ENCODE results near the gene PSPH. TPM values are rescaled to one million over a fixed set of nuclear protein-coding genes. Genes with fewer than 3 reads are reported as not detected.

The PSPH gene
- total RNA-seq, 1 experiment from 2014 or later: 52.1 TPM

DNA sequence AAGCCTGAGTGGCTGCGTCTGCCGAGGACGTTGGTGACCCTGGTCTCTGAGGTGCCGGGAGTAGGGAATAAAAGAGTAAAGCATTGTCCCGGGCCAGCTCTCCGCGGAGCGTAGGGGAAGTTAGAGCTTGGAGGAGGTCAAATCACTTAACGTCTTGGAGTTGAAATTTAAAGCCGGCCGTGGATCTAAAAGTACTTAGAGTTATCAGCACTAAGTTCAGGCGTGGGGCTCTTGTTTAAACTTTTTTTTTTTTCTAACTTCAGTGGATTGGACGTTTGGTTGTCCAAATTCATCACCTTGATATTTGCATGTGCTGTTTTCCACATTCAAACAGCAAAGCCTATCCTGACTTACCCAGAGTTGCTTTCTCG, 86.2 kb downstream of the PSPH start:
- no CpG with 5 or more reads among the region's 14 CpGs for WGBS (ENCODE audit: extremely low coverage, insufficient read length, low lambda C conversion rate)
- H2BK15ac ChIP-seq (ENCODE audit: low read depth, low read length): no peak overlapping the region
- no peaks in the 10 kb centered on the region for H3K9me3 ChIP-seq (ENCODE audit: control insufficient read depth, low read depth, low read length)
- peaks cover 3% of the 10 kb centered on the region; the same call in 1 of the 2 replicates for H3K27me3 ChIP-seq (ENCODE audit: insufficient read depth, low read length)
- no peaks in the 10 kb centered on the region for H3K79me1 ChIP-seq (ENCODE audit: insufficient read depth, low read depth, low read length, poor library complexity, severe bottlenecking)
- Mint-ChIP-seq H3K4me1 (peaks cover 9 to 11% of the 10 kb centered on the region in 2 experiments), H3K4me3 (peak overlapping the region; percentile 87 to 91), H3K27me3 (ENCODE audit: low read depth) (peaks cover 30% of the 10 kb centered on the region), H3K27ac (peak overlapping the region; percentile 31 to 95 (median 70); a peak in 3 of 7 replicates), H3K36me3 (ENCODE audit: insufficient read depth in 1 of 3, low read depth in 3 of 3) (peaks cover 4 to 22% (median 15%) of the 10 kb centered on the region in 3 experiments; a peak in 6 of 7 replicates), H3K9me3 (peaks cover 0 to 3% of the 10 kb centered on the region in 2 experiments; a peak in 1 of 5 replicates)
- TF ChIP-seq, protein P1, sequence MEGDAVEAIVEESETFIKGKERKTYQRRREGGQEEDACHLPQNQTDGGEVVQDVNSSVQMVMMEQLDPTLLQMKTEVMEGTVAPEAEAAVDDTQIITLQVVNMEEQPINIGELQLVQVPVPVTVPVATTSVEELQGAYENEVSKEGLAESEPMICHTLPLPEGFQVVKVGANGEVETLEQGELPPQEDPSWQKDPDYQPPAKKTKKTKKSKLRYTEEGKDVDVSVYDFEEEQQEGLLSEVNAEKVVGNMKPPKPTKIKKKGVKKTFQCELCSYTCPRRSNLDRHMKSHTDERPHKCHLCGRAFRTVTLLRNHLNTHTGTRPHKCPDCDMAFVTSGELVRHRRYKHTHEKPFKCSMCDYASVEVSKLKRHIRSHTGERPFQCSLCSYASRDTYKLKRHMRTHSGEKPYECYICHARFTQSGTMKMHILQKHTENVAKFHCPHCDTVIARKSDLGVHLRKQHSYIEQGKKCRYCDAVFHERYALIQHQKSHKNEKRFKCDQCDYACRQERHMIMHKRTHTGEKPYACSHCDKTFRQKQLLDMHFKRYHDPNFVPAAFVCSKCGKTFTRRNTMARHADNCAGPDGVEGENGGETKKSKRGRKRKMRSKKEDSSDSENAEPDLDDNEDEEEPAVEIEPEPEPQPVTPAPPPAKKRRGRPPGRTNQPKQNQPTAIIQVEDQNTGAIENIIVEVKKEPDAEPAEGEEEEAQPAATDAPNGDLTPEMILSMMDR (conservative IDR thresholded peaks at IDR 0.05): no peak
- H3K4ac ChIP-seq (ENCODE audit: low read depth, low read length): no peak overlapping the region
- H4K20me1 ChIP-seq (ENCODE audit: control insufficient read depth, insufficient read depth, insufficient read length): no peaks in the 10 kb centered on the region
- H2AFZ ChIP-seq (ENCODE audit: low read length): no peak overlapping the region
- H3T11ph ChIP-seq (ENCODE audit: low read length): no peak overlapping the region
- H3K18ac ChIP-seq (ENCODE audit: insufficient read length, low read depth, low read length): peak overlapping the region; percentile 83
- H3K9ac ChIP-seq (ENCODE audit: extremely low read depth, insufficient read length, low read length): peak overlapping the region; percentile 91
- no peak overlapping the region for H4K8ac ChIP-seq (replicated peaks; ENCODE audit: insufficient read length, low read depth, low read length)
- H4K91ac ChIP-seq (ENCODE audit: insufficient read length, low read depth, low read length): no peak overlapping the region
- no peak overlapping the region for H2BK20ac ChIP-seq (ENCODE audit: low read depth, low read length, poor library complexity, severe bottlenecking)
- DNase-seq: no peak
- no peak overlapping the region for H3K23ac ChIP-seq (ENCODE audit: insufficient read length, low read depth, low read length)
- no peak overlapping the region for H4K5ac ChIP-seq (ENCODE audit: insufficient read length, low read depth, low read length)
- H3K14ac ChIP-seq (ENCODE audit: insufficient read depth, low read length): peak overlapping the region; percentile 78
- H2BK120ac ChIP-seq (ENCODE audit: low read depth, low read length, poor library complexity, severe bottlenecking): no peak overlapping the region
- peak overlapping the region; percentile 53 for H3K27ac ChIP-seq (ENCODE audit: insufficient read length, low read depth, low read length)
- no peaks in the 10 kb centered on the region for H3K4me1 ChIP-seq (ENCODE audit: insufficient read depth, low read length)
- no peaks in the 10 kb centered on the region; the same call in 1 of the 2 replicates for H3K79me2 ChIP-seq (ENCODE audit: insufficient read depth, low read length)
- no peak overlapping the region for H2BK12ac ChIP-seq (ENCODE audit: insufficient read length, low read depth, low read length)
- no peaks in the 10 kb centered on the region for H3K23me2 ChIP-seq (ENCODE audit: insufficient read length, low read depth, low read length, poor library complexity, severe bottlenecking)
- no peak overlapping the region for H2BK5ac ChIP-seq (ENCODE audit: insufficient read length, low read length)
- H3K56ac ChIP-seq (ENCODE audit: insufficient read length, low read depth, low read length): no peak overlapping the region
- H2AK5ac ChIP-seq (ENCODE audit: insufficient read length, low read length): no peak overlapping the region
- H3K4me2 ChIP-seq (ENCODE audit: insufficient read depth, insufficient read length, low read length): peak overlapping the region; percentile 85
